ENCODE results near the gene RER1.

Gene RER1

GRCh38 chr1:2452201-2452931, 60.7 kb downstream of the RER1 start:
- DNase-seq (ENCODE audit: low read depth, low spot score) = no peak
- no peak overlapping the region for H3K4me3 ChIP-seq (ENCODE audit: low read length)

- H3K4me3 ChIP-seq (ENCODE audit: low read length) = no peak overlapping the region
- DNase-seq (ENCODE audit: low read depth, low spot score) = no peak
Measured at GRCh38 chr1:2452932-2453315, 61.3 kb downstream of the RER1 start.

GRCh38 chr1:2454227-2454626, 62.6 kb downstream of the RER1 start:
- DNase-seq (ENCODE audit: low read depth, low spot score) = no peak
- H3K4me3 ChIP-seq (ENCODE audit: low read length) = no peak overlapping the region
